Smooth muscle cell of trachea (primary cell): ENCODE data around the gene PHTF1. TPM values are rescaled to one million over a fixed set of nuclear protein-coding genes. Genes with fewer than 3 reads are reported as not detected.

ENCODE experiments used
- total RNA-seq: library from RNA; depleted of rRNA; stranded (reverse); fragments of >200 nt; gene quantifications from 2 replicates; pipeline ENCODE4 v1.2.1, GENCODE V29; 2014

Gene PHTF1
- 31.4 and 44.4 TPM in 2 replicates for total RNA-seq

DNA sequence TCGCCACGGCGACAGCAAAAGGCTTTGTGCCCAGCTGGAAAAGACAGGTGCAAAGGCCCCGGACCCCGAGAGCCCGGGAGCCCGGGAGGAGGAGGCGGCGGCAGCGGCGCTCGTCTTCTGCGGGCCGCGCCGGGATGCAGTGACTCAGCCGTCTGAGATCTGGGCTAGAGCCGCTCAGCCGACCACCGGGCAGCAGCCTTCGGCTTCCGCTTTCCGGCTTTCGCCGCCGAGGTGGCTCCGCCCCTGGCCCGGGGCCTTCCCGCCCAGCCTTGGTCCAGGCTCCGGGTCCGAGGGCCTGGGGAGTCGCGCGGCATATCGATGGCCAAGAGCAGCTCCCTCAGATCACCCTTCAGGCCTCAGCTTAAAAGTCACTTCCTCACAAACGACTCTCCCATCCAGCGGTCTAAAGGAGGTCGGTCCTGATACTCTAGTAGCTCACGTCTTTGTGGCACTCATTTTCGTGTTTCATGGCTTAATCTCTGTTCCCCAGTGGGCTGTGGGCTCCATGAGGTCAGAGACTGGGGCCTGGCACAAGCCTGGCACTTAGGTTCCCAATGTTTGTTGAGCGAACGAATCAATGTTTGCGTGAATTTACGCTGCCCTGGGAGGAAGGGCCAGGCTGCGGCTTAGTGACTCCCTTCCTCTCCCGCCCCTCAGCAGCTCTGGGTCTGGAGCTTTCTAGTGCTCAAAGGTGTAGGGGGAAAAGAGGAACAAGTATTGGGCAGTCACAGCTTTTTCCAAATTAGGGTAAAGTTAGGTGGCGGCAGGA lies at the start of gene PHTF1:
TSS of gene PHTF1 (minus strand) at position 154 of the 769 bp plus-strand sequence. CDS start 783 bp downstream, outside the sequence.

Other genes starting within 250 kb of the PHTF1 start
- gene RSBN1, start 53.0 kb upstream of the PHTF1 start, total RNA-seq = 6.9 and 12.1 TPM in 2 replicates
- gene PTPN22, start 112.2 kb upstream of the PHTF1 start, total RNA-seq = 1.2 and 1.3 TPM in 2 replicates
- under 0.01 and 0.17 TPM in 2 replicates for gene BCL2L15, start 128.1 kb upstream of the PHTF1 start, total RNA-seq
- 18.7 and 27.2 TPM in 2 replicates for gene AP4B1, start 145.3 kb upstream of the PHTF1 start, total RNA-seq
- 1.2 and 2.2 TPM in 2 replicates for gene DCLRE1B, start 145.8 kb upstream of the PHTF1 start, total RNA-seq
- 18.2 and 21.0 TPM in 2 replicates for gene HIPK1, start 169.8 kb upstream of the PHTF1 start, total RNA-seq
- 139 and 144 TPM in 2 replicates for gene OLFML3, start 220.0 kb upstream of the PHTF1 start, total RNA-seq